Inferior parietal cortex (tissue), 1 donor: Measurements from ENCODE around the gene ZKSCAN2.

Experiments
- DNase-seq: peaks from one replicate; pipeline ENCODE4 v3.0.0-alpha.2; 2016; ENCODE audit errors: extremely low spot score

Gene ZKSCAN2

DNA sequence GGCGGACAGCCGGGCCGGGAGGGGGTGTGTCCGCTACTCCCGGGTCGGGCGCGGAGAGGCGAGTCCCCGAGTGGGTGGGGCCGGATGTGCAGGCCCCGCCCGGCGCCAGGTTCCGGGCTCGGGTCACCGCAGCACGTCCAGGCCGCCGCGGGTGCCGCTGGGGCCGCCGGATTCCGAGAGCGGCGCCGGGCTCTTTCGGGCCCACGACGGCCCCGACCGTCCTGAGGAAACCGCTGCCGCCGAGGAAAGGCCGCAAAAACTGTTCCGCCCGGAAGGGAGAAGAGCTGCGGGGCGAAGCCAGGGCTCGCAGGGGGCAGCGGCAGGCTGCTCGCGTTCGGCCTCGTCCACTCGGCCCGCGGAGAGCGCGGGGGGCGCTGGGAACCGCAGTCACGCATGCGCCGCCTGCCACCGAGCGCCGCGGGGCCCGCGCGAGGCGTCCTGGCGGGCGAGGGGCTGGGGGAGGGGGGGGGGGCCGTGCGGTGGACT, at the start of gene ZKSCAN2:
Gene ZKSCAN2 (minus strand): TSS at position 376 of the 486 bp plus-strand sequence. CDS start 718 bp downstream, outside the sequence.
- peak; percentile 83 for DNase-seq

DNA sequence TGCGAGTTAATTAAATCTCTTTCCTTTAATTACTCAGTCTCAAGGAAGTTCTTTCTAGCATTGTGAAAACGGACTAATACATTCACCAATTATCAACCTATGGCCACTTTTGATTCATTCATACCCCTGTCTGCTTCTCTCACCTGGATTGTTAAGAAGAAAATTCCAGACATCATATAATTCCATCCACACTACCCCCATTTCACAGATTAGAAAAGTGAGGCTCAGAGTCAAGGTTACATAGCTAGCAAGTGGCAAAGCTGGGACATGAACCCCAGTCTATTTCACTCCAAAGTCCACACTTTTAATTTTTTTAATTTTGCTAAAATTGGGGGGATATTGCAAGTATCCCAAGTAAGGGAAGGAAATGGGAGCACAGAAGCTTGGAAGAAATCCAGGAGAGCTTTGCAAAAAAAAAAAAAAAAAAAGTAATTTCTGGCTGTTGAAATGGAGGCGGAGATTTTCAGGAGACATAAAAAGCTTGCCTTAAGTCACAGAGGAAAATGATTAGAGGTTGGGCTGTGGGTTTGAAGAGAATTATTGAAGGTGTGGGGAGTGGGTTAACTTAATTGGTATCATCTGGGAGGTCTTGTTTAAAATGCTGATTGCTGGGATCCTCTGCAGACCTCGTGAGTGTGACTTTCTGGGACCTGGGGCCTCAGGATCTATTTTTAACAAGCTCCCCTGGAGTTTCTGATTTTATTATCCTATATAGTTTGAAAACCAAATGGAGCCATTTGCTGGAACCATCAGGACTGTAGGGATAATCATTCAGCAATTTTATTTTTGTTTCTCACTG, 42.3 kb upstream of the ZKSCAN2 start:
- DNase-seq: no peak

DNA sequence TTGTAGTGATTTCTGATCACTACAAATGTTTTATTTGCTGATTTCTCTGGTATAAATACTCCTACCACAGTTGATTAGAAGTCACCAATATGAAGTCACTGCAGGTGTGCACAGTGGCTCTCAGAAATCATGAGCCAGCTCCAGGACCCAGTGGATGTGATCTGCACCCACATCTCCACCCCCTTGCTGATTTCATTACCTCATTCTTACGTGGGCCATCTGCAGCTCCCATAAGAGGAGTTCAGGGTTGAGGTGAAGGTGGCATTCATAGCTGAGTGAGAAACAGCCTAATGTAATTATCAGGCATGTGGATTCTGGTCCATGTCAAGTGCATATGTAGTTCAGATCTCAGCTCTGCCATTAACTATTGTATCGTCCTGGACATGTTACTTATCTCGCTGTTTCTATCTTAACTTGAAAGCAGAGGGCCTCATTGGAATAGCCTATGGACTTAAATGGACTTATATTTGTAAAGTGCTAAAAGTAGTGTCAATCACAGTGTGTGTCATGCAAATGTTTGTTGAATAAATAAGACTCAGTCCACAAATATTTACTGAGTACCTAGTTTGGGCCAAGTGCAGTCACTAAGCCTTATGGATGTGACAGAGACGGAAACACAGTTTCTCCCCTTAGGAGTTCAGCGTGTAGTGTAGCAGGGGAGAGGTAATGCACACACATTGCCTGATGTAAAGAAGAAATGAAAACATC, 40.7 kb upstream of the ZKSCAN2 start:
- no peak for DNase-seq

DNA sequence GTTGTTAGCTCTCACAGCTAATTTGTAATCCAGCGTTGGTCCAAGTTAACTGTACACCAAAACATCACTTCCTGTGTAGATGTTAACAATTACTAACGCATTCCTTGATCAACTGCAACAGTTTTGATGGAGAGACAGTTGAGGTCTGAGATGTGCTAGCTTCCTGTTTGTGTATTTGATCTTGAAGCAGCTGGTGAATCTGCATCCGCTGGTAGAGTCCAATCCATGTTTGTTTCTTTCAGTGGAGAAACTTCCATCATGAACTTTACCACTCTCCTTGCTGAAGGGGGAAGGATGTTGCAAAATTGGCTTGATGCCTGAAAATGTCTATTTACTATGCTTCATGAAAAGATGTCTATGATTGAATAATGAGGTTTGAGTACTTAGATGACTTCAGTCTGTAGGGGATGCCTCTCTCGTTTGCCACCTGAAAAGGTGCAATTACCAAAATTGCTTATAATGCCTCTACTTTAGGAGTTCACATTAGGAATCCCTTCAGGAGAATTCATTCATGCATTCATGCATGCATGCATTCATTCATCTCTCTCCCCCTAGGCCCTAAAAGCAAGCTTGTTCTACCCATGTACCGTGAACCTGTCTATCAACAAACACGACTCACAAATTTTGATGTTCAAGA, 39.6 kb upstream of the ZKSCAN2 start:
- no peak for DNase-seq

DNA sequence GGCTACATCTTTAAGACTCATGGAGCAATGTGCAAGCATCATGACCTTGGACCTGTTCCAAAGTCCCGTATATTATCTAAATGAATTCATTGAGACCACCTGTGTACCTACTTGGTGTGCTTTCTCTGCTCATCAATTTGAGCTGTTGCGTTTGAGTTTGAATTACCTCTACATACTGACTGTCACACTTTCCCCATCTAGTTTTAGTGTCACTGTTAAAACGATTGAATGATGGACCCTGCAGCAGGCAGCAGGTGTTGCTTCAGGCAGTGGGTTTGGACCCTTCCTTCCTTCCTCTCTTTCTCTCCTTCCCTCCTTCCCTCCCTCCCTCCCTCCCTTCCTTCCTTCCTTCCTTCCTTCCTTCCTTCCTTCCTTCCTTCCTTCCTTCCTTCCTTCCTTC, 33.9 kb upstream of the ZKSCAN2 start:
- DNase-seq: no peak

DNA sequence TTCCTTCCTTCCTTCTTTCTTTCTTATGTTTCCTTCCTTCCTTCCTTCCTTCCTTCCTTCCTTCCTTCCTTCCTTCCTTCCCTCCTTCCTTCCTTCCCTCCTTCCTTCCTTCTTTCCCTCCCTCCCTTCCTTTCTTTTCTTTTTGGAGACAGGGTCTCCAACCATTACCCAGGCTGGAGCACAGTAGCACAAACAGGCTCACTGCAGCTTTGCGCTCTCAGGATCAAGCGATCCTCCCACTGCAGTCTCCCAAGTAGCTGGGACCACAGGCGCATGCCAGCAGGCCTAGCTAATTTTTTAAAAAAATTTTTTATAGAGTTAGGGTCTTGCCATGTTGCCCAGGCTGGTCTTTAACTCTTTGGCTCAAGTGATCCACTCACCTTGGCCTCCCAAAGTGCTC, 31.8 kb upstream of the ZKSCAN2 start:
- no peak for DNase-seq

DNA sequence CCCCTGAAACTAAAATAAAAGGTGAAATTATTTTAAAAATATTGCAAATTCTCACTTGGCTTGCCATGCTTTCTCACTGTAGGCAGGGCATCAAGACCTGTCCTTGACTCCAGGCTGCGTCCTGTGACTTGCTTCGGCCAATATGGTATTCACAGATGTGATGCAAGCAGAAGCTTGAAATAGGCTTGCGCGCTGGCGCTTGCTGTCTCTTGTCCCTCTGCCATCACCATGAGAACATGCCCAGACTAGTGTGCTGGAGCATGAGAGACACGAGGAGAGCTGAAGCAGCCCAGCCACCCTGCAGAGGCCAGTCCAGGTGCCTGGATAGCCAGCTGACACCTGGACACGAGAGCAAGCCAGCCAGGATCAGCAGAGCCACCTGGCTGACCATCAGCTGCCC, 21.8 kb upstream of the ZKSCAN2 start:
- DNase-seq: no peak

DNA sequence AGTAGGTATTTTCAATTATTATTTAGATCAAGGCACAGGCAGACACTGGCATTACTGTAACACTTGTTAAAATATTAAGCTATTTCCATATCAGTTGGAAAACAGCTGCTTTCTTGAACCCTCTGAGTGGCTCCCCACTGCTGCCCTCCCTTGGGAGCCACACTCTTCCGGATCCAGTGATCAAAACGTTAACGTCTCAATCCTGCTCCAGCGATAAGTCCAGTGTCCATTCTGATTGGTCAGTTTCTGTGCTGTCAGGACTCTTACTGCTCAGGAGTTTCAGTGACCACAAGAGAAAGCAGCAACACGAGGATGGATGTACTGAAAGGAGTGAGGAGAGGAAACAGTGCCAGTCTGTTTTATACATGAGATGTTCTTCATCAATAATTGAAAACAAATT, 13.8 kb upstream of the ZKSCAN2 start:
- DNase-seq: no peak

DNA sequence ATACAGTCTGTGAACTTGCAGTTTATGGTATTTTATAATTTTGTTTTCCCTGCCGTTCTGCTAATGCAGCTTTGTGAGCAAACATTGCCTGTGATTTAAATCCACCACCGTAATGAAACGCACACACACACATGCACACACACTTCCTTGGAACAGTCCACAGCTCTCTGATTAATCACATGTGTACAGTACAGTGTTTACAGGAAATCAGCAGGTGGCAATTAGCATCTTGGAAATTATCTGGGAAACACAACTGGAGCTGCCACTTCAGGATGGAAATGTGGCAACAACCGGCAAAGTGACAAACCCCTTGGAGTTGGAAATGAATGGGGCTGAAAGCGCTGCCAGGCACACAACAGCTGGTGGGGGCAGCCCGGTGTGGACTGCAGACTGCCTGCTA, 12.9 kb upstream of the ZKSCAN2 start:
- DNase-seq: no peak

DNA sequence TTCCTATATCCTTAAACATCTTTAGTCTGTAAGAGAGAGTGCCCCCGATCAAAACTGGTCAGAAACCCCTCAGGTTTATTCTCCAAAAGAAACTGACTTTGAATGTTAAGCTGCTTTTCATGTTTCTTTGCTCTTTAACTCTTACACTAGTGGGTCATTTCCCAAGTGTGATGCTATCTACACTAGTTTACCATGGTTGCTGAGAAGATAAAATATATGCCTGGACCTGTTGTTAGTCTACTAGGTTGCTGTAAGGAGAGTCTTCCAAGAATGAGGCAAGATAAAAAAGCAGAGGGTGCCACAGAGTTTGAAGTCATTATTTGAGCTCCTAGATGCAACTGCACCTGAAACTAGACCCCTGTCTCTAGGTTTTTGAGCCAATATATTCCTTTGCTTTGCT, 12.2 kb upstream of the ZKSCAN2 start:
- no peak for DNase-seq

DNA sequence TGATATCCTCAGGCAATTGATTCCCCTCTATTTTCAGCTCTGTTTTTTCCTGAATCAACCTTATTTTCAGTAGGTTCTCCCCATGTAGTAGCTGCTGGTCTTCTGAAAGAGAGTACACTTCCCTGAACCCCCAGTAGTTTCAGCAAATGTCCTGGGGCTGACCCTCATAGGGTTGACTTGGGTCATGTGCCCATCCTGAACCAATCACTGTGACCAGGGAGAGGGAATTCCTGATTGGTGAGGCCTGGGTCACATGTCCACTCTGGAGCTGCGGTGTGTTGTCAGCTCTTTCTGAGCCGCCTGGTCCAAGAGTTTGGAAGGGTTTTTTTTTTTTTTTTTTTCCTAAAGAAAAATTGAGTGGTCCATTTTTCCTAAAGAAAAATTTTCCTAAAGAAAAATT, 8.3 kb upstream of the ZKSCAN2 start:
- no peak for DNase-seq

DNA sequence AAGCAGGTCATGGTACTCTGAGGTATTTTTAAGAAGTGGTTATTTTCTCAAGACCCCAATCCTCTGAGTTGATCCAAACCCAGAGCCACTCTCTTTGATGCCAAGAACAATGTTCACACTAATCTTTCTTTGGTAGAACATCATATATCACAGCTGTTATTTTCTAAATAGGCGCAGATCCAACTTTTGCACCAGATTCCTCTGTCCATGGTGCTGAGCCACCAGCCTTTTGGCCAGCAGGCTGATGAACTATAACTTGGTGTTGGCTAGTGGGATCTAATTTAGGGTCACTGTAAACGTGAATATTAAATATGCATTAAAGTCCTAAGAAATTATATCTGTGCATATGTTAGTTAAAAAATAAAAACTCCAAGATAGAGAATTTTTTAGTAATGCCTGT, 7.0 kb upstream of the ZKSCAN2 start:
- no peak for DNase-seq

DNA sequence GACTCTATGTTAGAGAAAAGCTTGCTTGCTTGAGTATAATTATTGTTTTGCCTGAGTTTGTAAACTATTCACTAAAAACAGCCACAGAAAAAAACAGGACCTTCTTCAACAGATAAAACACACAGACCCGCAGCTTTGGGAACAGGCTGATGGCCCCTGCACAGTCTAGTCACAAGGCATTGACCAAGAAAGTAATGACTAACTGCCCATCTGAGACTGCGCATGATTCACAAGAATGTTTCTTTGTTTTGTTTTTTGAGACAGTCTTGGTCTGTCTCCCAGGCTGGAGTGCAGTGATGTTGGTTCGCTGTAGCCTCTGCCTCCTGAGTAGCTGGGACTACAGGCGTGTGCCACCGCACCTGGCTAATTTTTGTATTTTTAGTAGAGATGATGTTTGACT, 2.8 kb upstream of the ZKSCAN2 start:
- no peak for DNase-seq

DNA sequence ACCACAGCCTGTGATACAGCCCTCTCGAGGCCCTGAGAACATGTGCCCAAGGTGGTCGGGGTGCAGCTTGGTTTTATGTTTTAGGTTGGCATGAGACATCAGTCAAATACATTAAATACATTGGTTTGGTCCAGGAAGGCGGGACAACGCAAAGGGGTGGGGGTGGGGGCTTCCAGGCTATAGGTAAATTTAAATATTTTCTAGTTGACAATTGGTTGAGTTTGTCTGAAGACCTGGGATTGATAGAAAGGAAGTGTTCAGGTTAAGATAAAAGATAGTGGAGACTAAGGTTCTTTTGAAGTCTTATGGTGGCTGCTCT, 1.2 kb upstream of the ZKSCAN2 start:
- DNase-seq: no peak

DNA sequence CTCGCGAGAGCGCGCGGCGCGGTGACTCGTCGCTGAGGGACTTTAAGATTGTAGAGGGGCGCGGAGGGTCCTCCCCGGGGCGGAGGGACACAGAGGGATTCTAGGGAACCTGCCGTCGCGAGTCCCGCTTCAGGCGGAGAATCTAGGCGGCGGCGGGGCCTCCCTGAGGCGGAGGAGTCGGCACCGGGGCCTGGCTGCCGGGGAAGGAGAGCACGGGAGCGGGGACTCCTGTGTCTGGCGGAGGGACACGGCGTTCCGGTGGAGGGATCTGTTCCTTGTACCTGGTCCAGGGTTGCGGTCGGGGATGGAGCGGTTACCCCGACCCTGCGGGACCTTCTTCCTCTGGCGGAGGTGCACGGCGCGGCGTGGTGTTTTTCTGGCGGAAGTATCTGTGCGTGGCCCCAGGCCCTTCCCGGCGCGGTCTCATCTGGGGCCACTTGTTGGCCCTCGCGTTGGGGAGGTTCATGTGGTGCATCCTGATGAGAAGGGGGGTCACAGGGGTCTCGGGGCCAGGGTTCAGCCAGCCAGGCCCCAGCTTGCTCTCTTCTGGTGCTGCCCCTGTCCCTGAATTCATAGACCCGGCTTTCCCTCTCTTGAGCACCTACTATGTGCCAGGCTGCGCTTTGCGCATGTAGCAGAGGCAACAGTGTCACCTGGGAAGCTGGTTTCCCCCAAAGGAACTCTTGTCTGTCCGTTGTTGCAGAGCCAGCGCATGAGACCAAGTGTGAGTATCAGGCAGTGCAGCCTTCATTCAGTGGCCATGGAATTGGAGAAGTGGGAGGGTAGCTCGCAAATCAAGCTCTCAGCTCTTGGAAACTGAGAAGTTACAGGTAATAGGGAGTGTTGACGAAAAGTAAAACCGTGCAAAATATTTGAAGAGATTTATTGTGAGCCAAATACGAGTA, 563 bp upstream of the ZKSCAN2 start:
- peak; percentile 74 for DNase-seq

DNA sequence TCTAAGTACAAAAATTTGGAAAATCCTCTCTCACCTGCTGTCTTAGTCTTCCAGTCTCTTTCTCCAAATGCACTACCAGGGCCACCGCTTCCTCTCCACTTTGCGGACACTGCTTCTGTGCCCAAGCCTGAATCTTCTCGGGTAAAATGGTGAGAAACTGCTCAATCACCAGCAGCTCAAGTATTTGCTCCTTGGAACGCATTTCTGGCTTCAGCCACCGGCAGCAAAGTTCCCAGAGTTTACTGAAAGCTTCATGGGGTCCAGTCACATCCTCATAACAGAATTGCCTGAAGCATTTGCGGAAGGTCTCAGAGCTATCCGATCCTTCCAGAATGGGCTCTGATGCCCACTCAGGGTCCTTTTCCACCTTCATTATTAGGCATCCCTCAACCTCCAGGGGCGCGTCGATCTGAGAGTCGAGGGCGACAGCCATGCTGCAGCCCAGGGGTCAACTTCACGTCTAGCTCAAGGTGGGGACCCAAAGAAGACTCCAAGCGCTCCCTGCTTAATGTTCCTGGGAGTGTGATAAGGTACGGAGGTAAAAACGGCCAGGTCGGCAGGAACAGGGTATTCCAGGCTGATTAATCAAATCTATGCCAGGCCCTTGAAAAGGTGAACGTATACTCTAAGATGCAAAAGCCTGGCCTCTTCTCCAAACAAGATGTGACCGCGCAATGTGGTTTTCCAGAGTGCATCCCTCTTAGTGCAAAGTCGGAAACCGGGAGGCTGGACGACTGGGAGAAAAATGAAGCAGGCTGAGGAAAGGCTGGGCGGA, 763 bp downstream of the ZKSCAN2 start:
- peak; percentile 21 for DNase-seq

DNA sequence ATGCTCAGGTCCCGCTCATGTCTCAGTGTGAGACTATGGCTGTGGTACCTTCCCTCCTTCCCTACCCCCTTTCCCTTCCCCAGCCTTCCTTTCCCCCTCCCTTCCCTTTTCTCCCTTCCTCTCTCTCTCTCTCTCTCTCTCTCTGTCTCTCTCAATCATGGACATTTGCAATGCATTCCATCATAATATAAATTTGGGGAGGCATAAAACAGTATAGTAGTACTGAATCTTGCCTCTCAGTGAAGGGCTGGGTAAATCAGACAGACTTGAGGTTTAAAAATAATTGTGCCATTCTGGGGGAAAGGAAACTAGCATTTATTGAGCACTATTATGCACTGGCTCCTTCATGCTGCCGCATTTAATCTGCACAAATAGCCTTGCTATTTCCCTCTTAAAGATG, 4.3 kb downstream of the ZKSCAN2 start:
- no peak for DNase-seq

DNA sequence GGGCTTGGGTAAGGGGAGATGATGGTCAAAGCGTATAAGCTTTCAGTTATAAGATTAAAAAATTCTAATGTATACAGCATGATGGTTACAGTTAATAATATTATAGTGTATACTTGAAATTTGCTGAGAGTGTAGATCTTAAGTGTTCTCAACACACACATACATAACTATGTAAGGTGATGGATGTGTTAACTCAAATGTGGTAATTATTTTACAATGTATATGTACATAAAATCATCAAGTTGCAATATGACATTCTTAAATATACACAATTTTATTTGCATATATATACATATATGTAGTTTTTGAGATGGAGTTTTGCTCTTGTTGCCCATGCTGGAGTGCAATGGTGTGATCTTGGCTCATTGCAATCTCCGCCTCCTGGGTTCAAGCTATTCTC, 7.2 kb downstream of the ZKSCAN2 start:
- no peak for DNase-seq

DNA sequence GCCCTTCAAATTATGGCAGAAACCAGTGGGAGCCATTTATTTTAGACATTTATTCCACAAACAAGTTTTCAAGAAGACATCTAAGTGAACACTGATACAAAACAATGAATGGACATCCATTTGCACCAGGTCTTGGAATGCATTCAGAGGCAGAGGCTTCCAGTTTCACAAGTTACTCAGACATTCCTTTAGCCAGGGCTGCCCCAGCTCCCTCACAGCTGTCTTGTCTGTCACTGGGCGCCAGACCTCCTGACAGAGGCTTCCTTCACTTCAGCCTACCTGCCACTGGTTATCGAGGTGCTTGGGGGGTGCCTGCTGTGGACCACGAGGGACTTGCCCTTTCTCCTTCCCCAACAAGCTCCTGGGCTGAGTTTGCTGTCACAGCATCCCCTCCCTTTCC, 21.7 kb downstream of the ZKSCAN2 start:
- no peak for DNase-seq

DNA sequence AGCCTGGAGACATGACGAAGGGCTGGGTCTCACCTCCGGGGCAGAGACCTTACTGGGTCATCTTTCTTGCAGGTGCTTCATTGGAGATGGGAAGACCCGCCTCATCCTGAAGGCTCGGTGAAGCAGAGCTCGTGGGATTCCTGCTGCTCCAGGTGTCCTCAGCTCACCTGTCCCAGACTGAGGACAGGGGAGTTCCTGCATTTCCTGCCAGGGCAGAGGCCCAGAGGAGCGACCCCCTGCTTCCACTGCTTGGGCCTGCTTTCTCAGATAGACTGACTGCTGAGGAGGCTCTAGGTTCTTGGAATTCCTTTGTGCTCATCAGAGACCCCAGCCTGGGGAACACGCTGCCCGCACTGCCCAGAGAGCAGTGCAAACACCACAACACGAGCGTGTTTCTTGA, 29.3 kb downstream of the ZKSCAN2 start:
- no peak for DNase-seq

DNA sequence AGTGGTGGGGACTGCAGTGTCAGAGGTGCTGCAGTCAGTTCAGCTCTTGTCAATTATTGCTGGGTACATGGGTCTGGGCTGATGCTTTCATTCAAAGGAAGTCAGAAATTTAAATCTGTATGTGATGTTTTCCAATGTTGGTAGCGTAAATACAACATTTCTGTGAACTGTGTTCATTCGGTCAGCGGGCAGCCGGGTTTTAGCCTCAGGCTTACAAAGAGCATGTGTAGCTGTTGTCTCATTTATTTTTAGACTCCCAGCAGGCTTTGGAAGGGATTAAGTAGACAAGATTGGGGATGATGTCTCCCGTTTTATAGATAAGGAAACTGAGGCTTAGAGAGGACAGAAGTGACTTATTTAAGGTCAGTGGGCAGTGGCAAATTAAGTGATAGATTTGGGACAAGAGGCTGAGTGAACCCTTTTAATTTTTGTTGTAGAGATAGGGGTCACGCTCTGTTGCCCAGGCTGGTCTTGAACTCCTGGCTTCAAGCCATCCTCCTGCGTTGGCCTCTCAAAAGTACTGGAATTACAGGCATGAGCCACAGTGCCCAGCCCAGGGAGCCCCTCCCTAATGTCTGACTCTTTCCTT, 32.8 kb downstream of the ZKSCAN2 start:
- no peak for DNase-seq
